Epithelial cell of proximal tubule (primary cell): ENCODE measurements around the gene RIMS4. TPM values are rescaled to one million over a fixed set of nuclear protein-coding genes. Genes with fewer than 3 reads are reported as not detected.

Source experiments
- DNase-seq: peaks from one replicate; pipeline ENCODE4 v3.0.0-alpha.2; 2011; ENCODE audit warnings: low read depth
- H3K4me3 ChIP-seq: 2 replicates; pipeline ENCODE4 v1.5.1; 2011; ENCODE audit warnings: low read depth, mild to moderate bottlenecking, low read length
- total RNA-seq: library from RNA; depleted of rRNA; stranded (reverse); fragments of >200 nt; gene quantifications from 2 replicates; pipeline ENCODE4 v1.2.3, GENCODE V29; 2015
- TF ChIP-seq, protein P1 (sequence below): conservative IDR thresholded peaks from 2 replicates; pipeline ENCODE4 v1.5.1; 2012; ENCODE audit warnings: low read depth, mild to moderate bottlenecking, low read length

RIMS4 gene
- total RNA-seq, 1 donor from 2014 or later: not detected

DNA sequence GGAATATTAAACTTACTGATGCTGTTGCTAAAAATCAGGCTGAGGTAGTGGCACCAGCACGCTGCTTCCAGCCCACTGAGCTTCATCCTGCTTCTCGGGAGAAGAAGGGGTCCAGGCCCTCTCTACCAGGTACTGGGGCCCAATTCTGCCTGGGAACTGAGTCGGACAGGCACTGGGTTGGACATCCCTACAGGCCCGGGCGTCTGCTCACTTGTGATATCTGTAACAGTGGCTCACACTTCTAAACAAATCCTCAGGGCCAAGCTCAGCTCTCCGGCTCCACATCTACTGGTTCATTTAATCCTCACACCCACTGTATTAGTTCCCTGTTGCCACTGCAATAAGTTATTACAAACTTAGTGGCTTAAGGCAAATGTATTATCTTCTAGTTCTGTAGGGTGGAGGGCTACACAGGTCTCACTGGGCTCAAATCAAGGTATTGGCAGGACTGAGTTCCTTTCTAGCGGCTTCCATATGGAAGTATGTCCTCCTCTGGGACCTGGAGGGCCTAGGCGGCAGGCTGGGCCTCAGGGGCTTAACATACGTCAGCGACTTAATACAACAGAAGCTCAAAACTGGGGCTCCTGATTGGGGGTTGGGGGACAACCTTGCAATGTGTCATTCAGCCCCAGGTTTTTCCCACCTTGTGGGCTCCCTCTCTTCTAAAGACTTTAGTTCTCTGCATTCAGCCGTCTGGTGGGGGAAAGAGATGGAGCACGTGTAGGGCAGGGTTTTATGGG is 66.3 kb downstream of the RIMS4 start:
- DNase-seq: no peak
- no peak overlapping the region for H3K4me3 ChIP-seq
- TF ChIP-seq, protein P1, sequence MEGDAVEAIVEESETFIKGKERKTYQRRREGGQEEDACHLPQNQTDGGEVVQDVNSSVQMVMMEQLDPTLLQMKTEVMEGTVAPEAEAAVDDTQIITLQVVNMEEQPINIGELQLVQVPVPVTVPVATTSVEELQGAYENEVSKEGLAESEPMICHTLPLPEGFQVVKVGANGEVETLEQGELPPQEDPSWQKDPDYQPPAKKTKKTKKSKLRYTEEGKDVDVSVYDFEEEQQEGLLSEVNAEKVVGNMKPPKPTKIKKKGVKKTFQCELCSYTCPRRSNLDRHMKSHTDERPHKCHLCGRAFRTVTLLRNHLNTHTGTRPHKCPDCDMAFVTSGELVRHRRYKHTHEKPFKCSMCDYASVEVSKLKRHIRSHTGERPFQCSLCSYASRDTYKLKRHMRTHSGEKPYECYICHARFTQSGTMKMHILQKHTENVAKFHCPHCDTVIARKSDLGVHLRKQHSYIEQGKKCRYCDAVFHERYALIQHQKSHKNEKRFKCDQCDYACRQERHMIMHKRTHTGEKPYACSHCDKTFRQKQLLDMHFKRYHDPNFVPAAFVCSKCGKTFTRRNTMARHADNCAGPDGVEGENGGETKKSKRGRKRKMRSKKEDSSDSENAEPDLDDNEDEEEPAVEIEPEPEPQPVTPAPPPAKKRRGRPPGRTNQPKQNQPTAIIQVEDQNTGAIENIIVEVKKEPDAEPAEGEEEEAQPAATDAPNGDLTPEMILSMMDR: no peak

DNA sequence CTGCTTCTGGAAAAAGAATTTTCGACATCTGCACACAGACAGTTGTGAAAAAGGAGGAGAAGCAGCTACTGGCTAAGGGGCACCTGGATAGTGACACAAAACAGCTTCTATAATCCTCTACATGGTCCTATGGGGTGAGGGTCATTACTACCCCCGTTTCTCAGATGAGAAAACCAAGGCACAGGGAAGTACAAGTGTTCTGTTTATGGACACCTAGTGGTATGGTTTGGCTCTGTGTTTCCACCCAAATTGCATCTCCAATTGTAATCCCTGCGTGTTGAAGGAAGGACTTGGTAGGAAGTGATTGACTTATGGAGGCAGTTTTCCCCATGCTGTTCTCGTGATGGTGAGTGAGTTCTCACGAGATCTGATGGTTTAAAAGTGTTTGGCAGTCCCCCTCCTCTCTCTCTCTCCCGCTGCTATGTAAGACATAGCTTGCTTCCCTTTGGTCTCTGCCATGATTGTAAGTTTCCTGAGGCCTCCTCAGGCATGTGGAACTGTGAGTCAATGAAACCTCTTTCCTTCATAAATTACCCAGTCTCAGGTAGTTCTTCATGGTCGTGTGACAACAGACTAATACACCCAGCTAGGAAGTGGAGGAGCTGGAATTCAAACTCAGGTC is 67.2 kb downstream of the RIMS4 start:
- no peak overlapping the region for H3K4me3 ChIP-seq
- TF ChIP-seq, protein P1: no peak
- DNase-seq: no peak

DNA sequence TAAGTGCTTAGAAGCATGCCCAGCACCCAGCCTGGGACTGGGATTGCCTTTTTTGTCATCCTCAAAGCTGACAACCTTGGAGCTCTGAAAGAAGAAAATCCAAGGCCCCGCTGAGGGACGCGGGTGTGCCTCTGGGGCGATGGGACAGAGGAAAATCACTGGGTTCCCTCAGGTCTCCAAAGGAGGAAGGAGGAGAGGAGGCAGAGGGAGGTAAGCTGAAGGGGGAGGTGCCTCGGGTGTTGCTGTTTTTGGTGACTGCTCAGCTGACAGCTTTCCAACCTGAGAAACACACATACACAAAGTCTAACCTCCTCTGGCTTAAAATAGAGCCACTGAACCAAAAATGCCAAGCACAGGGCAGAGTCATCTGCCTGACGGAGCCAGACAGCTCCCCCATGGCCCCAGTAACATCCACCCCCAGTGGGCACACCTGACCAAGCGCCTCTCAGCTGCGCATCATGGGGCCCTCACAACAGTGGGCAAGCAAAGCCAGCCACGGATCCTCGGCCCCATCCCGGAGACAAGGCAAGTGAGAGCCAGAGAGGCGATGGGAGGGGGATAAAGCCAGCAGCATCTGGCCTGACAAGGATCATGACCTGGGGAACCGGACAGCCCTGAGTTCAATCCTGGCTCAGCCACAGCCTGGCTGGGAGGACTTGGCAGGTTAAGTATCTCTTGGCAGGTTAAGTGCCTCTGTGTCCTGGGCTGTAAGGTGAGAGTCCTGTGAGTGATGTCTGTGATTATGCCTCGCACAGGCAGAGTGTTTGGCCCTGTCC is 67.9 kb downstream of the RIMS4 start:
- no peak for DNase-seq
- TF ChIP-seq, protein P1: no peak
- no peak overlapping the region for H3K4me3 ChIP-seq

DNA sequence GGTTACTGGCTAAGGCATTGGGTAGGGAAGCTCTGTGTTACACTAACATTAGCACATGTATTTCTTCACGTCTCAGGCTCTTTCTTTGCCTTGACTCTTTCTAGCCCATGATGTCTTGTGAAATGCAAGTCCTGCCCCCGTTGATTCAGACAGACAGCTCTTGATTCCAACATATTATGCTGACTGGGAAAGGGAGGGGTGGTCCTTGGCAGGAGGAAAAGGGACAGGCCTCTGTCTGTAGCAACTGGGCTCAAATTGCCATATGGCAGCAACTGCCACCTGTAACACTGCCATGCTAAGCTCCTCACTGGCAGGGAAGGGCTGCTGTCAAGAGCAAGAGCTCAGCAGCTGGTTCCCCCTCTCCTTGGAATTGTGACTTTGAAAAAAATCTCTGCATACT is 70.4 kb downstream of the RIMS4 start:
- TF ChIP-seq, protein P1: no peak
- no peak overlapping the region for H3K4me3 ChIP-seq
- DNase-seq: no peak

DNA sequence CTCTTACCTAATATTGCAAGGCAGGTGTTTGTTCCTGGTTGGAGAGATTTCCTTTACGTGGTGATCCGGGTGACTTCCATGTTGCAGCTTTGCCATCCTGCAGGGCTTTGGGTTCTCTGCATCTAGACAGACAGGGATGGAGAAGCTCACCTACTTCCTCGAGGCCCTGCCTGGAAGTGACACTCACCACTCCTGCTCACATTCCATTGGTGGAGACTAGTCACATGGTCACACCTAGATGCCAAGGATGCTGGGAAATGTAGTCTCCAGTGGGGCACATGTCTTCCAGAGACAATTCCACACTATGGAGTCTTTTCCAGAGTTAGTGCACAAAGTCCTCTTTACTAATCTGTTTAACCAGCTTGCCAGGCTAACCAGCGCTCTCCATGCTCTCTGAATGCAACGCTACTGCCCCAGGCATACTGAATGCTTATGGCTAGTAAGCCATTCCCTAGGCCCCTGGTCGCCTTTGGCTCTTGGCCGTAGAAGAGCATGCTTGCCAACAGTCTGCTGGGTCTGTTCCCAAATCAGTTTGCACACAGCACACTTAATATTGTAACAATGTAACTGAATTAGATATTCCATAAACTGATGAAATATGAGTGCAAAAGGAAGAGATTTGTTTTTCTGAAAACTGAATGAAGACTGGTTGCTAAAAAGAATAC is 71.4 kb downstream of the RIMS4 start:
- DNase-seq: no peak
- TF ChIP-seq, protein P1: no peak
- H3K4me3 ChIP-seq: no peak overlapping the region

DNA sequence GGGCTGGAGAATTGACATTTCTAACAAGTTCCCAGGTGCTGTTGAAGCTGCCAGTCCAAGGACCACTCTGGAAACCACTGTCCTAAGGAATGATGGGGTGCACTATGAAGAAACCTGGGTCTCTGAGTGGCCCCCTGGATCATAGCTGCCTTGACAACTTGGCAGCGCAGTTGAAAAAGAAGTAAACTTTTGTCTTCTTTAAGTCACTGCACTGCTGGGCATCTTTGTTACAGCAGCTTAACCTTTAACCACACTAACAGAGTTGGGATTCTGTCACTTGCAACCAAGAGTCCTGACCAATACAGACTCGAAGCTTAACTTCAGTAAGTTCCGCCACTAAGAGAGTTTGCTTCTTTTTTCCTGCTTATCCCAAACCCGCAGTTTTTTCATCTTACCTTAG is 73.2 kb downstream of the RIMS4 start:
- TF ChIP-seq, protein P1: no peak
- DNase-seq: no peak

More for the DNA sequence above, 73.2 kb downstream of the RIMS4 start:
- no peak overlapping the region for H3K4me3 ChIP-seq
